DOHH2 (cell line): ENCODE results near the gene FGFR3.

Experiments used
- CTCF ChIP-seq: fragments of 200-600 bp; sonication (generic); IDR thresholded peaks from one replicate; pipeline ENCODE4 v1.5.1; 2014; ENCODE audit warnings: antibody characterized with exemption, mild to moderate bottlenecking, low read depth, low read length; ENCODE audit not compliant: poor library complexity, severe bottlenecking
- EZH2phosphoT487 ChIP-seq: fragments of 200-600 bp; sonication (generic); IDR thresholded peaks from 2 replicates; pipeline ENCODE4 v1.6.1; 2017; ENCODE audit warnings: borderline replicate concordance, mild to moderate bottlenecking, antibody characterized with exemption, low read length, moderate library complexity, mixed read lengths

- TF ChIP-seq CTCF: no peak
- TF ChIP-seq EZH2phosphoT487: no peak
Observed at GRCh38 chr4:1743551-1743950, 49.5 kb upstream of the FGFR3 start.
